GM04504 (cell line): Measurements from ENCODE around the gene TMEM127.
"Not testable (repeated sequence)": the region's sequence is repeated elsewhere in the genome, so short reads cannot be mapped to it uniquely, and the experiment has no call there.

Experiments
- DNase-seq: peaks from one replicate; pipeline ENCODE4 v3.0.0-alpha.2; 2012; ENCODE audit warnings: low read depth

The TMEM127 gene

DNA sequence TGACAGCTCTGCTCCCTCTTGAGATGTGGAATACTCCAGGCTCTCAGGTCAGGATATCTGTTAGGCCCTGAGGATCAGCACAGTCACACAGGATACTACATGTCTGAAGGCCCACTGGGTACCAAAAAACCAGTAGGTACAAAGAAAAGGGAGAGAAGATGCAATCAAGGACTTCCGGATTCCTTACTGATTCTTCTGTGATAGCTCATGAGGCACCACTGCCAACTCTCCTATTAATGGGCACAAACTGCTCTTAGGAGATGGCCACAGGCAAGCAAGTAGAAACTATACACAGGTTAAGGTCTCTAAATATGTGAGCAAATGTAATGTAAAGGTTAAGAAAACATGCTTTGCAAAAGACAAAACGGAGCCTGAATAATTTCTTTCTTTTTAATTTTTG, 3.5 kb downstream of the TMEM127 start:
- no peak for DNase-seq

DNA sequence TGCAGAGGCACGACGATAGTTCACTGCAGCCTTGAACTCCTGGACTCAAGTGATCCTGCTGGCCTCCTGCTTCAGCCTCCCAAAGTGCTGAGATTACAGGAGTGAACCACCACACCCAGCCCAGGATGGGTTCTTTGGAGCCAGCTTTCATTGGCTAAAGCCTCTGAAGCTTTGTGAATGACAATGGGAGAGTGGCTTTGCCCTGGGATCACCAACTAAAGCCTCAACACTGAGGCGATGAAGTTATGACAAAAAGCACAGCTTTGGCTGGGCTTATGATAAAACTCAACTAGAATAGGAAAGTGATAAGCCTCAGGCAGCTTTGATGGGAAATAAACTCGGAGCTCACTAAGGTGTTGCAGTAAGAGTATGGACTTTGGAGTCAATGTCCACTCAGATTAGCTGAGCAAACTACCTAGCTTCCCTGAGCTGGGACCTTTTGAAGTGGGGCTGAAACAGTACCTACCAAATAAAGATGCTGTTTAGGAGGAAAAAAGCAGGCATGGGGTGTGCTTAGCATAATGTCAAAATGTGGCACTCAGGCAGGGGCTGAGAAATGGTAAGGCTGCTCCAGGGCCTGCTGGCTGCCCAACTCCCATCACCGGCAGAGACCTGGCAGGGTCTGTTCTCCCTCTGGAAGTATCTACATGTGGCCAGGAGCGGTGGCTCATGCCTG, 4.3 kb downstream of the TMEM127 start:
- DNase-seq, result no peak

DNA sequence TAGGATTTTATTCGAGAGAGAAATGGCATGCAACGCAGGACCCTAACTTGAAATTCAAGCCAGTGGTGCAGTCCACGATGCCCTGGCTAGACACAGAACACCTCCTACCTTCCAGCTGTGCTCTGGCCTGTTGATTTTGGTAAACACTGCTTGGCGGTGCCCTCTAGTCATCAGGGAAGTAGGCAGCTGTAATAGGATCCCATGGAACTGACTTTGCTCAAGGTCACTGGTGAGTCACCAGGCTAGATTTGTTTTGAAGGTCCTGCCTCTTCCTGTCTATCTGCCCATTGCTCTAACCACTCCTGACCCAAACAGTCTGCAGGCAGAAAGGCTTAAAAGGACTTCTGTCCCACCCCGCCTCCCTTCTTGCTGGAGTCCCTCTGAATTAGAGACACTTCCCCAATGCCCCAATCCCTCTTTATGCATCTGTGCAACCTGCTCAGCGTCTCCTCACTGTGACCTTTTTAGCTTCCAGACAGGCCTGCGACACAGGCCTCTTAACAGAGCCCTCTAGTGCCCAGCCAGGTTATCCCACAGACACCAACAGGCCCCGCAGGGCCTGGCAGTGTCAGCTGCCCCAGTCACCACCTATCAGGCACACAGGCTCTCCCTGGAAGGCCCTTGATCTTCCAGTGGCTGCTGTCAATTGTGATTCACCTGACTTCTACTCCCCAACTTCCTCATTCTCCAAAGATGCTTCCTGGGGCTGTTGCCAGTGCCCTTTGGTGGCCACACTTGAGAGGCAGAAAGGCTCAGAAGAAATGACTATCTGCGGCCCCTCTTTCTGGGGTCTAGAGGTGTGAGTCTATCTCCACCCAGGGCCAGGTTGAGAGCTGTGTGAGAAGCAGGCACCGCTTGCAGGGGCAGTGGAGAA, 5.2 kb downstream of the TMEM127 start:
- DNase-seq, result peak; percentile 68

DNA sequence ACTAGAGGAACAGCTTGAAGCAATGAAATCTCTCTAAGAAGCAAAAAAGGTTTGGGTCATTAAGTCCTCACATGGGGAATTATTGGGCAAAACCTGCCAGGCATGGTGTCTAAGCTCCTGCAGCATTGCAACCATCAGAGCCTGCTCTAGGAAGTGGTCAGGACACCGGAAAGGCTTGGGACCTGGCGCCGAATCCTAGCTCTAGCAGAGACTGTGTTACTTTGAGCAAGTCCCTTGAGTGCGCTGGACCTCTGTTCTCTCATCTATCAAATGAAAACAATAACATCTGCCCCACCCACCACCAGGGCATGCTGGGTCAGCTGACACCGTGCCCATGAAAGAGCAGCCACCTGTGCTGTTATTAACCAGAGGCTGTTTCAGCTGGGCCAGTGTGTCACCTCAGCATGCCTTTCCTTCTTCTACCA, 6.3 kb downstream of the TMEM127 start:
- no peak for DNase-seq

DNA sequence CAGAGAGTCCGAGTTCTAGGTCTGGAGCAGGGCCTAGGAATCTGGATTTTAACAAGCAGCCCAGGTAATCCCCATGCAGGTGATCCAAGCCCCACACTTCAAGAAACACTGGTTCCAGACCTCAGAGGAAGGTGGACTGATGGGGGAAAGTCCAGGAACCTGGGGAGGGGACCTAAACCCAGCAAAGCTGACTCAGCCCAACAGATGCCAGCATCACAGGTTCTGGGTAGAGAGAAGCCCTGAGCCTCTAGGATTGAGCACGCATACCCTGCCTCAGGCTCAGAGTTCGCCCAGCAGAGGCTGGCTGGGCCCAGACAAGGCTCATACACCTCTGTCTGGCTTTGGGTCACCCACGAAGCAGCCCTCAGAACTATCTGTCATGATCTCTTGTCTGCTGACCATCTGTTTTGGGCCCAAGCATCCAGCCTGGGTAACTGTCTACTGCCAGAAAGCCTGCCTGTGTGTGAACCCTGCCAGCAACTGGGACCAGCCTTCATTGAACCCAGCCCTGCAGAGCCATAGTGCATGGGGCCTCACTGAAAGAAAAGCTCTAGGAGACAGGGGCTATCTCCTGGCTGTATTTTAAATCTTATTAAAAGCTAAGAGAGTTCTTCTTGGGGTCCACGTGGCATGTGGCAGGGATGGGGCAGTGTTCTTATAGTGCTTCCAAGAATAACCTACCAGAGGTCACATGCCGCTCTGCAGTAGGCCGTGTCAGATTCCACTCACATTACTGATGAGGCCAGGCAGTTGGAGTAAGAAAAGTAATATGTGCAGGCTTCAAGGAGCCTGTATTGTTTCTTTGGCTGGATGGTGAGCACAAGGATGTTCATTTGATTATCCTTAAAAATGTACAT, 7.4 kb downstream of the TMEM127 start:
- DNase-seq, result no peak

DNA sequence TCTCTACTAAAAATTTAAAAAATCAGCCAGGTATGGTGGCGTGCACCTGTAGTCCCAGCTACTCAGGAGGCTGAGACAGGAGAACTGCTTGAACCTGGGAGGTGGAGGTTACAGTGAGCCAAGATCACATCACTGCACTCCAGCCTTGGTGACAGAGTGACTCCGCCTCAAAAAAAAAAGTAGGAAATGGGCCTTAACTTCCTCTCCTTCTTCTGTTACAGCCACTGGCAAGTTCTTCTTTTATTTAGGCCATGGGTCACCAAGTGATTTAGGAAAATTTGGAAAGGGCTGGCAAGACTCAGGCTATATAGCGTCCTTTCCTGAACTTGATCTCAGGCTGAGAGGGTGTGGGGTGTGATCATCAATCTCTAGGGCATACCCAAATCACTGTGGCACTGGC, 8.1 kb downstream of the TMEM127 start:
- DNase-seq, result not testable (repeated sequence)

DNA sequence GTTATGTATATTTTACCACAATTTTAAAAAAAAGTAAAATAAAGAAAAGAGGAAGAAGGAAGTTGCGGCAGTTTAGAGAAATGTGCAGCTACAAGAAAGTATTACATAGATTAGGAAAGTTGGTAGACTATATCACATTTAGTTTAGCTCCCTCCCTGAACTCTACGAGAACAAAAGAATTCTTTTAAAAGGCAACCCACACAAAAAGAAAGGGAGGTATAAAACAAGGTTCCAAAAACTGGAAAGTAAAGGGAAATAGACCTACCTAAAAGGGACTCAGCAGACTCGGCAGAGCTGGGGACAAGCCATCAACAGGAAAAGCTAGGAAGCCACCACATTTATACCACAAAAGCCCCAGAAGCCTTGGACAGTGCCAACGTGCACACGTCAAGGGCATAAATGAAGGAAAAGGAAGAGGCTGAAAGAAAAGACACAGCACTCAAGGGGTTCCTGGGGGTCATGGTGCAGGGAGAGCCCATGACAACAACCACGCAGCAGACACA, 9.1 kb downstream of the TMEM127 start:
- DNase-seq, result no peak

DNA sequence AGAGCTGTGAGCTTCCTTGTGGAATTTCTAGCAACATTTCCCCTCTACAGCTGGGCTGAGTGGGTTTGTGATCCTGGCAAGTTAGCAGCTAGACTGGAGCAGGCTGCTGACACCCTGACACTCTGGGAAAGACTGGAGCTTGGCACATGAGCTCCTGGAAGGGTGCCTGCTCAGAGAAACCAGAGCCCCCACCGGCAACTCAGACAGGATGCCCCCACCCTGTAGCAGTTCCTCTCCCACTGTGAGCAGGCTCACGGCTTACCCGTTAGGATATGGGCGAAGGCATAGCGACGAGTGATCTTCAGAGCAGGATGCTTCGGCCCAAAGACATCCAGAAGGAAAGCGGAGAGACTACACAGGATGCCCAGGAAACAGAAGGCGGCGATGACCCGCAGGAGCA, 11.2 kb downstream of the TMEM127 start:
- DNase-seq, result no peak

DNA sequence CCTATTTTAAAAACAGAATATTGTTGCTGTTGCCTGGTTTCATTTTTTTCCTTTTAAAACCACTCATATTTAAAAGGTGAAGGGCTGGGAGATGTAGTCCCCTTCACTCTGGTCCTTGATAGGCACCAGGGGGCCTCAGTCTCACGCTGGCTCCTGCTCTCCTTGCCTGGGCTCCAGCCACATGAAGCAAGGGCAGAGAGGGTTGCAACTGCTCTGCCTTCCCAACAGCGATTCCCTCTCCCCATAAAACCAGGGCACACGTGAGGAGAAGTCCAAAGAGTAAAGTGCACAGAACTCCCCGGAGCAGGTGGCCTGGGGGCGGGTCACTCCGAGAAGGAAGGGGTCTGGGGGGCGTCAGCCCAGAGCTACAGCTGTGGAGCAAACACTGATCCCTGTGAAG, 12.8 kb downstream of the TMEM127 start:
- no peak for DNase-seq

DNA sequence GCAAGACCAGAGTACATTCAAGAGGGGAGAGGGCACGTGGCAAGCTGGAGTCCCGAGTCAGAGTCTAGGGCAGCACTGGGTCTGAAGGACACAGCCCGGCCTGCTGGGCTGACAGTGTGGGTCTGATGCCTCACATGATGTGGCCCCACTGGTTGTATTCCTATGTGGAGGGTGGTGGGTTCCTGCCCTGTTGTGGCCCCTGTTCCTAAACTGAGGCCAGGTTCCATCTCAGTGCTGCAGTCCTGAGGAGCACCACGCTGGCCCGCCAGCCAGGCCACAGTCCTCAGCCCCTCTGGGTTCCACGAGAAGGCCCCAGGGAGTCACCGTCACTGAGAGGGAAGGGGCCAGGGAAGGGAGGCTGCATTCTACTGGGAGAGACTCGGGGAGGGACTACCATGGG, 13.3 kb downstream of the TMEM127 start:
- DNase-seq, result no peak

DNA sequence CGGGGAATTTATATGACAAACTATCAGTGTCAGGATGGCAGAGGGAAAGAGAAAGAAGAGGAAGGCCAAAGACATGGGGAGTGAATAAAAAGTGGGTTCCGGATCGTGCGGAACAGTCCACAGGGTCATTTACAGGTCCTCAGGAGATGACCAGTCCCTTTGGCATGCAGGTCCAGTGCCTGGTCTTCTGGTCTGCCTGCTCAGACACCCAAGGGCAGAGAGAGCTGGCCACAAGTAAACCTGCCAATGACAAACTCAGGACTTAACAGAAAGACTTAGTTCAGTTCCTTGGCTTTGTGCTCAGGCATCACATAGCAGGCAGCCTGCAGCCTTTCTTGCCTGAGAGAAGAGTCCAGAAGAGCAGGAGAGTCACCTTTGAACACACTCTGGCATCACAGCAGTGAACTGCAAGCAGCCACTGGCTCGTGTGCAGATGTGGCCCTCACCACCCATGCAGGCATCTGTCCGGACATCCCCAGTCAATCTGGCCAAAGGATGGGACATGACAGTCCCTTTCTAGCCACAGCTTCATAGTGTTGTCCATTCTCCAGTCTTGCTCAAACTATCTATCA, 14.0 kb downstream of the TMEM127 start:
- peak; percentile 93 for DNase-seq

DNA sequence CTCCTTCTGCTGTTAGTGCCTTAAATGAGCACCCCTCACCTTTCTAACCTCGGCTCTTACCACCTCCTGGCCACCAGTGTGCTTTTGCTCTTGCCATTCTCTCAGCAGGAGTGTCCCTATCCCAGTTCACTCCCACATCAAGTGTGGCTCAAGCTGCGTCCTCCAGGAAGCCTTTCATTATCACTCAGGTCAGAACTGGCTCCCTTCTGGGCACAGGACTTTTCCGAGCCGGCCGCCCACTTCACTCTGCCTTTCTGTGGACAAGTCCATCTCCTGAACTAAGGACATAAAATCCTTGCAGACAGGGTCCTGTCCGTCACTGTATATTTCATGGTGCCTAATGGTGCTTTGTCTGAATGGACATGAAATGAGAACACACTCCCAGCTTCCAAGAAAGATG, 15.6 kb downstream of the TMEM127 start:
- no peak for DNase-seq

DNA sequence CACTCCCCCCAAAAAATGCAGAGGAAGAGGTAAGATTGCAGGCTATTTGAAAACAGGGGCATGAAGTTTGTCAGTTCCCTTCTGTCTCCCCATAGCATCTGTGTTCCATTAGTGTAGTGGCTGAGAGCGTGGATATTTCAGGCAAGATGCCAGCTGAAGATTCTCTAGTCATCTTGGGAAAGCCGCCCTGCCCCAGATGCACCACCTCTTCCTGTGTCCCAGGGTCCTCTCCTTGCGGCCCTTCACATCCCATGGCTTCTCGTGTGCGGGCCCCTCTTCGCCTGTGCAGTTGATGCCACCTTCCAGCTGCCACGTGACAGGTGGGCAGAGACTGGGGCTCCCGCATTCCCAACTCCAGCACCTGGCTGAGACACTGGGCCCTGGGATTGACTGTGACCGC, 16.1 kb downstream of the TMEM127 start:
- DNase-seq, result peak; percentile 82

DNA sequence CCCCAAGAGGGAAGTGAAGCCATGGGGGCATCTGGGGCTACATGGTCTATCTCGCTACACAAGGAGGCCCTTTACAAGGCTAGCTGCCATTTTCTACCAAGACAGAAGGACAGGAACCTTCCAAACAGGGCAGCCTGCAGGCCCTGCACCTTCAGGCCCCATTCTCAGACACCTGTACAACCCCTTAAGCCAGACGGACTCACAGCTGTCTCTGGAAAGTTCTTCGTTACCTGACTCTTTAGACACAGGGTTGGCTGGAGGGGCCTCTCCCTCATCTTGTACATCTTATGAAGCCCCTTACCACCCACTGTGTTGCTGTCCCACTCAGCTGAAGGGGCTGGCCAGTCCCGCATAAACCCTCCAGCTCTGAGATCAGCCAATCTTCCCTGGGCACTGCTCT, 17.2 kb downstream of the TMEM127 start:
- DNase-seq, result no peak

DNA sequence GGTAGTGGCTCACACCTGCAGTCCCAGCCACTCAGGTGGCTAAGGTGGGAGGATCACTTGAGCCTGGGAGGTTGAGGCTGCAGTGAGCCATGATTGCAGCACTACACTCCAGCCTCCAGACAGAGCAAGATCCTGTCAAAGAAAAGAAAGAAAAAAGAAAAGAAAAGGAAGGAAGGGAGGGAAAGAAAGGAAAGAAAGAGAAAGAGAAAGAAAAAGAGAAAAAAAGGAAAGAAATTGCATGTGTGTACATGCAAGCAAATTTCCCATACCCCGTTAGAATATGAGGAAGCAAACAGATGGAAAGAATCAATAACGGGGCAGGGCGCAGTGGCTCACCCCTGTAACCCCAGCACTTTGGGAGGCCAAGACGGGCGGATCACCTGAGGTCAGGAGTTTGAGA, 17.9 kb downstream of the TMEM127 start:
- no peak for DNase-seq

DNA sequence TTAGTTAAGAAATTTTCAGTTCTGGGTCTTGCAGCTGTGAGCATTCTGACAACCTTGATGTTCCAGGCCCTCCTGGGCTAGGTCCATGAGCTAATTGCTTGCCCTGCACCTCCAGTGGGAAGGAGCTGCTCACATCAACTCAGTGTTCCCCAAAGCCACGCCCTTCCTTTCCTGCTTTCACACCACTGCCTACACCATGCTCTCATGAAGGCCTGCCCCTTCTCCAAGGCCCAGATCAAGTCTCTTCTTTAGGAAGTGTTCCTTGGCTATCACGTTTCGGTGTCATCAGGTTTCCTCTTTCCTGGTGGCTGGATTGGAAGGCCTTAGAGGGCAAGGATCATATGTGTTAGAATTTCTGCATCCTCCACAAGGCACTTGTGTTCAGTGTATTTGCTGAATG, 18.8 kb downstream of the TMEM127 start:
- no peak for DNase-seq

DNA sequence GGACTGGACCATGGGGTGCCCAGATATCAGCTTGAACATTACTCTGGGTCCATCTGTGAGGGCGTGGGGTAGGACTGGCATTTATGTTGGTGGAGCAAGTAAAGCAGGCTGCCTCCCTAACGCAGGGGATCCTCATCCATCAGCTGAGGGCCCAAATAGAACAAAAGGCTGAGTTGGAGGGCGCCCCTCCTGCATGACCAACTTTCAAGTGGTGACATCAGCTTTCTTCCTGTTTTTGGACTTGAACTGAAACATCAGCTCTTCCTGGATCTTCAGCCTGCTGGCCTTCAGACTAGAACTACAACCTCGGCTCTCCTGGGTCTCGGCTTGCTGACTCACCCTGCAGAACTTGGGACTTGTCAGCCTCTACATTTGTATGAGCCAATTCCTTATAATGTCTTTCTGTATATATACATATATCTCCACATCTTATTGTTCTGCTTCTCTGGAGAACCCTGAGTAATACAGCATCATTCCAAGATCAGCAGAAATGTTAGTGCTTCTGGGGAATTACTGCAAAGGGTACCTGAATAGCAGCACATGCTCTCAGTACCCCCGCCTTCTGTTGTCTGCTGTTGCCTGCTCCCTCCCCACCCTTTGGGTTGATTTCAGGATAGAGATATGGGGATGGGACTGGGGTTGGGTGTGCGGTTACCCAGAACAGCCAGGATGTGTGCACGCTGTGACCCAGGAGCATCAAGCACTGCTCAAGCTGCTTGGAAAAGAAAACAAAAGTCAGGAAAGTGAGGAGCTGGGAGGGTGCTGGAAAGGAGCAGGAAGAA, 20.0 kb downstream of the TMEM127 start:
- no peak for DNase-seq

DNA sequence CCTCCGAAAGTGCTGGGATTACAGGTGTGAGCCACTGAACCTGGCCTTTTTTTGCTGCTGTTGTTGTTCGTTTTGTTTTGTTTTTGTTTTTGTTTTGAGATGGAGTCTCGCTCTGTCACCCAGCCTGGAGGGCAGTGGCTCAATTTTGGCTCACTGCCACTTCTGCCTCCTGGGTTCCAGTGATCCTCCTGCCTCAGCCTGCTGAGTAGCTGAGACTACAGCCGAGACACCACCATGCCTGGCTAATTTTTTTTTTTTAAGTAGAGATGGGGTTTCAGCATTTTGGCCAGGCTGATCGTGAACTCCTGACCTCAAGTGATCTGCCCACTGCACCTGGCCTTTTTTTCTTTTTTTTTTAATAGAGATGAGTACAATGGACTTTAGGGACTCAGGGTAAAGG, 22.0 kb downstream of the TMEM127 start:
- DNase-seq, result no peak

DNA sequence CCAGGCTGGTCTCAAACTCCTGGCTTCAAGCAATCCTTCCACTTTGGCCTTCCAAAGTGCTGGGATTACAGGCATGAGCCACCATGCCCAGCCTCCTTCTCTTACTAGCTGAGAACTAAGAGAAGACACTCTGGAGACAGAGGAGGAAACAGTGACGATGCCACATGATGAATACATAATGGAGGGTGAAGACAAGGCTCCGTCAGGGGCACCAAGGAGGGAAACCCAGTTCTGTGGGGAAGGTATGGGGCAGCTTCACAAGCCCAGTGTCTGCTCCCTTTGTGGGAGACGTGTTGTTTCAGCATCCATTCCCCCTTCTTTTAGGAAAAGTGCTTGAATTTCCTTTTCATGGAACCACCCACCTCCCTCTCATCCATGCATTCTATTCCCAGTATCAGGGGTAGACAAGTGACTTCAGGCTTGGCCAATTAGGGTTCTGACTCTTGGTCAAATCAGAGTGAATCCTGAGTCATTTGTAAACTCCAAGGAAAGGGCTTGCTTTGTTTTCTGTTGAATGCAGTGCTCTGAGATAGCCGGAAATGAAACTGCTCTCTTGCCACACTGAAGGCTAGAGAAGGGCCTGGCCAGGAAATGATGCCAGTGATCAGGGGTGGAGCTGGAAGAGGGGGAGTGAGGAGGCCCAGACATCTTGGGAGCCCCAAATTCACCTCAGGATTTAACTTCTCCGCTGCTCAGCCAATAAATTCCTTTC, 23.7 kb downstream of the TMEM127 start:
- DNase-seq, result peak; percentile 51

DNA sequence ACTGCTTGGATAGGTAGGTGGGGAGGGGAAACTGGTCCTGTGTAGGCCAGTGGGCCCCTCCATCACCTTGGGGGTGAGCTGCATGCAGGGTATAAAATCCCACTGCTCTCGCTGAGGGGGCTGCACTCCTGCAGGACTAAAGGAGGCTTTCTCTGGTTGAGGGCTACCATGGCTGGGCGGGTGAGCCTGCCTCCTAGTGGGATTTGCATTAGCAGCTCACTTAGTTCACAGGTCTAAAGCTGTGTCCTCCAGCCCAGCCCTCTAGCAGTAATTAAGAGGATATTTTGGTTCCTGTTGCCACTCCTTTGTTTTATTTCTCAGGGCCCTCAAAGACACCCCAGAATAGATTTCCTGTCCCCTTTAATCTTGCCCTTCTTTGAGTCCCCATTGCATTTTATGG, 24.6 kb downstream of the TMEM127 start:
- DNase-seq, result no peak
